C4-2B (cell line): ENCODE results near the gene HEXD.

Source experiments
- CTCF ChIP-seq: fragments of 450-650 bp; conservative IDR thresholded peaks from 2 replicates; pipeline ENCODE4 v1.5.1; 2017; ENCODE audit warnings: mild to moderate bottlenecking
- ZFX ChIP-seq: fragments of 450-650 bp; IDR thresholded peaks from 2 replicates; pipeline ENCODE4 v1.6.1; 2017

GRCh38 chr17:82397449-82398335 lies 20.5 kb upstream of the HEXD start:
- TF ChIP-seq CTCF (no peak), ZFX (no peak)
